Measurements from ENCODE around the gene NAA40.

The NAA40 gene

DNA sequence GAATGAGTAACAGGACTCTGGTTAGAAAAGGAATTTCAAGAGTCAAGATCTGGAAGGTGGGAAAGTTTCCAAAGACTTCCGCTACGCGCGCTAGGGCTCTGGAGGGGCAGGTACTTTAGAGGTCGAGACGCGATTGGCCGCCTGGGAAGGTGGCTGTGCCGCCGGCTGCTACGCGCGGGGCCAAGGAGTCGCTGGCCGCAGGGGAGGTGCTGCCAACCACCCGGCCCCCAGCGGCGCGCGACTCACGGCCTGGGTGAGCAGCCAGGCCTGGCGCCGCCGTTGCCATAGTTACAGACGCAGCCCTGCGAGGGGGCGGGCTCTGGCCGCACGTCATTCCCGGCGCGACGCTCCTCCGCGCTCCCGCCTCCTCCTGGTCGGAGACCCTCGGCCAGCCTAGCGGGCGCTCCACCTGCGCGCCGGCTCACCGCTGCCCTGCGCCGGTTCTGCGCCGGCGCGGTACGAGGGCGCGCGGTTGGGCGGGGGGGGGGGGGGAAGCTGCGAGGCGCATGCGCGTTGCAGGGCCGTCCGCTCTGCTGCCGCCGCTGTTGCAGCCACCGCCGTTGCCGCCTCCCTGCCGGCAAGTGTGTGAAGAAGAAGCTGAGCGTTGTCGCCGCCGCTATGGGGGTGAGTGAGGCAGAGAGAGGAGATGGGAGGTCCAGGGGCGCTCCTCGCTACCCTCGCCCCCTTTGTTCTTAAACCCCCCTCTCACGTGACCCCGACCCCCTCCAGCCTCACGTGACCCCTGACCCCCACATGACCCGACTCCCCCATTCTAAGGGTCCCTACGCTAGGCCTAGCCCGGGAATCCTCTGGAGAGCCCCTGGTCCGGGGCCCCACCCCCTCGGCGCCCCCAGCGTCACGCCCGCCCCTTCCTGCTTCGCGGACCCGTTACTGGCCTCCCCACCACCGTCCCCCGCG lies at the start of gene NAA40:
NAA40 (plus strand) TSS at position 524 of the 918 bp plus-strand sequence; CDS start at position 619, 95 bp downstream.
- peak; percentile 94 for DNase-seq (ENCODE audit: low spot score)

DNA sequence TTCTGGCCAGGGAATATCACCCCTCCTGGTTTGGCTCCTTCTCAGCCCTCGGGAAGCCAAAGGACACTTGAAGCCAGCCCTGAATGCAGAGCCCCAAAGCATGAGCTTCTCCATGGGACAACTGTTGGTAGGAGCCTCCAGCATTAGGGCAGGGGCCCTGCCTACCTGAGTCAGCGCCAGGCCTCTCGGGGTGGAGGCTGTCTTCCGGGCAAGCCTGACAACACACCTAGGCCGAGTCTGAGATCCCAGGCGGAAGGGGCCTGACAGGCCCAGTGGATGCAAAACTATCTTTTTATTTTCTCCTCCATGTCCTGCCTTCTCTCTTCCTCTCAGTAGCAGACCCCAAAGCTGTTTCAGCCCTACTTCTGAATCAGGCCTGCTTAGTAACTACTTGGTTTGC lies 49.5 kb upstream of the NAA40 start:
- DNase-seq (ENCODE audit: low spot score): no peak

DNA sequence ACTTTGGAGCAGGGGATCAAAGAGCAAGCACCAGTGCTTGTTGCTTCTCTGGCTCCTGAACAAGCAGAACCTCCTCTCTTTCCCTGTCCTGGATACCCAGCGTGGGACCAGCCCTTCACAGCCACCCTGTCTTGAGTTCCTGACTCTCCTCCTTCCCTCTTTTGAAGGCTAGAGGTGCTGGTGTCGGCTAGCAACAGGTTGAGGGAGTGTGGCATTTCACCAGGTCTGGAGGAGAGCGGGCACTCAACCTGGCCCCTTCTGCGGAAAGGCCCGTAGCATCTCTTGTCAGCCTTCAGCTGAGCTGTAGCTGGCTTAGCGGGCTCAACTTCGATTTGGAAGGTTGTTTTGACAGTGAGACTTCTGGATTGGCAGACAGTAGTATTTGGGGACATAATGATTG lies 48.4 kb upstream of the NAA40 start:
- DNase-seq (ENCODE audit: low spot score): no peak

DNA sequence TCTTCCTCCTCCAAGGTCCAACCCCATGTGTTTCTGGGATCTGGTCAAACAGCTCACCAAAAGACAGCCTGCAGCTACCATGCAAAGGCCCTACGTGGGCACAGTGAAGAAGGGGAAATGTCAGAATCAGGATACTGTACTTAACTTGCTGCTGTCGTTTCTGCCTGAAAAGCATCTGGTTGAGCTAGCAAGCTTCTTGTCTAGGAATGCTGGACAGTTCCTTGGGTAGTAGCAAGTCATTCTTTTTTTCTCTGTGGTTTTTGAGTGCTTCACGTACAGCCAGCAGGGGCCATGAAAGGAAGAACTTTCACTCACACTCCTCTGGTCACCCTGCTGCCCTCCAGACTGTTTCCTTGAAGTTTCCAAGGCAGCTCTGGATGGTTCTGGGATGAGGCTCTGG lies 46.6 kb upstream of the NAA40 start:
- DNase-seq (ENCODE audit: low spot score): no peak

DNA sequence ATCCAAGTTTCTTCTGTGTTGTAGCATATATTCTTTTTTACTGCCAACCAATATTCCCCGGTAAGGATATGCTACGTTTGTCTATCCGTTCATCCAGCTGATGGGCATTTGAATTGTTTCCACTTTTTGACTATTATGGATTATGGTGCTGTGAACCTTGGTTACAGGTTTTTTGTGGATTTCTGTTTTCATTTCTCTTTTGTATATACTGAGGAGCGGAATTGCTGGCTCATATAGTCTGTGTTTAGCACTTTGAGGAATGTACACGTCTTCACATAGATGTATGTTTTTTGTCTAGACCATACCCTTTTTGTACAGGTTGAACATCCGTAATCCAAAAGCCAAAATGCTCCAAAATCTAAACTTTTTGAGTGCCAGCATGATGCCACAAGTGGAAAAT lies 45.4 kb upstream of the NAA40 start:
- DNase-seq (ENCODE audit: low spot score): no peak

DNA sequence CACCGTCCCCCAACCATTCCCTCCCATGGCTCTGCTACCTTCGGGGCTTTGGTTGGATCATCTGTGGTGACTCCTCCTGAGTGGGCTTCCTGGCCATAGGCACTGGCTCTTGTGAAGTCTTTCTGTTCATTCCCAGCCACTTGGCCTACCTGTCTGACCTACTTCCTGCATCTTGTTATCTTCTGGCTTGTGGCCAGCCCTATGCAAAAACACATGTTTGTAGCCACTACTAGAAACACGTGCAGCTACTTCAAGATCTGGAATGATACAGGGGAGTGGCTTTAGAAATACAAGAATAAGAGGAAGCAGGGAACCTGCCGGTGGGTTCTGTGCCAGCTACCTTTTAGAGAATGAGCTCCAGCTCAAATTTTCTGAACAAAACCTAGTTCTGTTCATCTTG lies 42.7 kb upstream of the NAA40 start:
- no peak for DNase-seq (ENCODE audit: low spot score)

DNA sequence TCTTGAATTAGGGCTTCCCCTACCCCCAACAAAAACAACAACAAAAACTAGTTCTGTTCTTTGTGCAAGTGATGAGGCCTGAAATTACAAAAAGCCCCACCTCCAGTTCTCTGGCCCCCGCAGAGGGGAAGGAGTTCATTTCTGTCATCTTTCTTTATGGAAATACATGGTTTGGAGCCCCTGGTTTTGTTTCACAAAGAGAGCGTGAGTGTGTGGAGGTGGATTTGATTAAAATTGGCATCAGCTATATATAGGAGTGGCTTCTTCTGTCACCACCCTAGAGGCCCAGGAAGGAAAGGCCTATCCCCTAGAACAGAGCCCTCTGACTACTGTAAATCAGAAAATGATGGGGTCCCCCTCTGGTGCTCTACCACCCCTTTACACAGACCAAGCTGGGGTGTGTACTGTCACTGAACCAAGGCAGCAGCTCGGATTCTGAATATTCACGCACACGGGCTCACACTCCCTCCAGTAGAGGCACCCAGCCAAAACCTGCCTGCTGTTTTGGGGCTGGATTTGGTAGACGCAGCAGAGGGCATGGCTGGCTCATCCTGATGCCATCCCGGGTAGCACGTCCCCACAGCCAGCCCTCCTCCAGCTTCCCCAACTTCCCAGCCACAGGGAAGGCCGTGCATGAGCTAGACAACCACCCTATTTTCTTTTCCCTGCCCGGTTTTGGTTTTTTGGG lies 41.2 kb upstream of the NAA40 start:
- peak; percentile 49 for DNase-seq (ENCODE audit: low spot score)

DNA sequence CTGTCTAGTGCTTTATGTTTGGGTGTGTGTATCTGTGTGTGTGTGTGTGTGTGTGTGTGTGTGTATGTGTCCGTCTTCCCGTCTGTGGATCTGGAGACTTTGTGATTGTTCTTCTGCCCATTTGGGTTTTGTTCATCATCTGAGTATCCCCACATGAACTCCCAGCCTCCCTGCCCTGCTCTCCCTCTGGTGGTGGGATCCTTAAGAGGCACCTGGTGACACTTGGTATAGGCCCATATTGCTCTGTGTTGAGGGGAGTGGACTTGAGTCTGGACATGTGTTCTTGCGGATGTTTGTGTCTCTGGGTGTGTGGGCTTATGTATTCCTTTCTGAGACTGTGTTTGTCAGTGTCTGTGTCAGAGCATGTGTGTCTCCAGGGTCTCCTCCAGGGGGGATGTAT lies 37.1 kb upstream of the NAA40 start:
- DNase-seq (ENCODE audit: low spot score): no peak

DNA sequence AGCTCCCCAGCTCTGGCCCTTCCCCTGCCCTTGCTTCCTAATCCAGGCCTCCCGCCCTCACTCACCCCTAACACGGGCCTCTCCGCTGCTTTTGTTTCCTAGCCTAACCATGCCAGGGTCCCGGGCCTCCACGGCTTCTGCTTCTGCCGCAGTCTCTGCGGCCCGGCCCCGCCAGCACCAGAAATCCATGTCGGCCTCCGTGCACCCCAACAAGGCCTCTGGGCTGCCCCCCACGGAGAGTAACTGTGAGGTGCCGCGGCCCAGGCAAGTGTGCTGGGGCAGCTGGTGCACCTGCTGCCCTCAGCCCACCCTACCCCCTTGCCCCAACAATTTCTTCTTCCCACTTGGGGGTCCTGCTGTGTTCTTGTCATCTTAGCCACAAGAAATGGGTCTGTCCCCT lies 34.9 kb upstream of the NAA40 start:
- DNase-seq (ENCODE audit: low spot score): no peak

DNA sequence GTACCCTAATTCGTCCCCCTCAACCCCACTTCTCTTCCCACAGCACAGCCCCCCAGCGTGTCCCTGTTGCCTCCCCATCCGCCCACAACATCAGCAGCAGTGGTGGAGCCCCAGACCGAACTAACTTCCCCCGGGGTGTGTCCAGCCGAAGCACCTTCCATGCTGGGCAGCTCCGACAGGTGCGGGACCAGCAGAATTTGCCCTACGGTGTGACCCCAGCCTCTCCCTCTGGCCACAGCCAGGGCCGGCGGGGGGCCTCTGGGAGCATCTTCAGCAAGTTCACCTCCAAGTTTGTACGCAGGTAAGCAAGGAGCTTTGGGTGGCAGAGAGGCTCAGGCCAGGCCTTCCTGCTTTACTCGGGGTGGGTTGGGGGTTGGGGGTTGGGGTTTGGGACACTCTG lies 34.1 kb upstream of the NAA40 start:
- no peak for DNase-seq (ENCODE audit: low spot score)

DNA sequence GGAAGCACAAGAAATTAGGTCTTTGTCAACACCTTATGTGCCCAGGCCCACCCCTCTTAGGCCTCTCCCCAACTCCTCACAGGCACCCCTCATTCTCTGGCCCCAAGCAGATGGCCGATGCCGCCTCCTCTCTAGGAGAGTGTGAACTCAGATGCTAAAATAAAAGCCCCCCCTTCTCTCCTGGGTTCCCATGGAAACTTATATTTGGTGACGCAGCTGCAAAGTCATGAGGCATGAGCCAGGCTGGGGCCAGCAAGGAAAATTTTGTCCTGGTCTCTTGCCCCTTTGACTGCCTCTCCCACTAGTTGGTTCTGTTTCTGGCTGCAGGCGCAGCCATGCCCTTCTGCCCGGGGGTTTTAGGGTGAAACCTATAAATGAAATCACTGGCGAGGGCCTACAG lies 33.6 kb upstream of the NAA40 start:
- peak; percentile 67 for DNase-seq (ENCODE audit: low spot score)

DNA sequence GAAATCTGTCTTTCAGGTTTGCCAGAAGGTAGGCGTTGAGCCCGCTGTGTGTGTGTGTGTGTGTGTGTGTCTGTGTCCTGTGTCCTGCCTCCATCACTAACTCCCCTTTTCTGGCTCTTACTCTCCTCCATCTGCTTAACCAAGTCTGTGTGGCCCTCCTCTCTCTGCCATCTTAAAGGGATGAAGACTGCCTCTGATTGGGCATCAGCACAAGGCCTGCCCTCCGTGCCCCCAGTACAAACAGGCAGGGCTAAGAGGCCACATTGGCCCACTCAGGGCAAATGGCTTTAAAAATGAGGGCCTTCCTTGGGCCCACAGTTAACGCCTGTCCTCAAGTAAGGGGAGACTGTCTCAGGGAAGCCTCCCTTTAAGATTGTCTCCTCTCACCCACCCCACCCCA lies 32.7 kb upstream of the NAA40 start:
- no peak for DNase-seq (ENCODE audit: low spot score)

DNA sequence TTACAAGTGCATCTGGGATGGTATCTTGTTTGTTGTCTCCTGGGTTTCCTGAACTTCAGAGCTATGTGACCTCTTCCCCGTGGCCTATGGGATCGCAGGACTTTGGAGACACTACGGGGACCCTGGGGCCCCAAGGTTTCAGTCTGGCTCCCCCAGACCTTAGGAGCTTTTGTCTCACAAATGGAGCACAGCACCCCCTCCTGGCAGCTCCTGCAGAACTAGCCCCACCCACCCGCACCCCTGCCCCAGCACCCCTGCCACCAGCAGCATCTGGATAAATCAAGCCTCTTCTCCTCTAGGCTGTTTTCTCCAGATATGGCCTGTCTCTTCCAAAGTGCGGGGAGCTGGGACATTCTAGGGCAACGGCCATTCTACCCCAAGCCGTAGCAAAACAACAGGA lies 32.2 kb upstream of the NAA40 start:
- DNase-seq (ENCODE audit: low spot score): no peak

DNA sequence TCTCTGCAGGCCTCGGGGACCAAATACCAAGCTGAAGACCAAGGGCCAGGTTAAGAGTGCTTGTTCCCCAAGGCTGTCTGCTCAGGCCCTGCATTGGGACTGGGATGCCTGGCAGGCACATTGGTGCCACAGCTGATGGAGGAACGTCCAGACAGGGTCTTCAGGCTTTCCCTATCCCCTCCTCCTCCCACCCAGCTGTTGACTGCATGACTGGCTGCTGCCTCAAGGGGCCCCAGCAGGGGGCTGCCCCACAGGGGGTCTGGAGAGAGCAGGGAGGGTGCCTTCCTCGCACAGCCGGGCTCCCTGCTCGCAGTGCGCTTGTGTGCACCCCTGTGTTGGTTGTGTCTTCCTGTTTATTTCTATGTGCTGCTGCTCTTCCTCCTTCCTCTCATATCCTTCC lies 31.7 kb upstream of the NAA40 start:
- DNase-seq (ENCODE audit: low spot score): no peak

DNA sequence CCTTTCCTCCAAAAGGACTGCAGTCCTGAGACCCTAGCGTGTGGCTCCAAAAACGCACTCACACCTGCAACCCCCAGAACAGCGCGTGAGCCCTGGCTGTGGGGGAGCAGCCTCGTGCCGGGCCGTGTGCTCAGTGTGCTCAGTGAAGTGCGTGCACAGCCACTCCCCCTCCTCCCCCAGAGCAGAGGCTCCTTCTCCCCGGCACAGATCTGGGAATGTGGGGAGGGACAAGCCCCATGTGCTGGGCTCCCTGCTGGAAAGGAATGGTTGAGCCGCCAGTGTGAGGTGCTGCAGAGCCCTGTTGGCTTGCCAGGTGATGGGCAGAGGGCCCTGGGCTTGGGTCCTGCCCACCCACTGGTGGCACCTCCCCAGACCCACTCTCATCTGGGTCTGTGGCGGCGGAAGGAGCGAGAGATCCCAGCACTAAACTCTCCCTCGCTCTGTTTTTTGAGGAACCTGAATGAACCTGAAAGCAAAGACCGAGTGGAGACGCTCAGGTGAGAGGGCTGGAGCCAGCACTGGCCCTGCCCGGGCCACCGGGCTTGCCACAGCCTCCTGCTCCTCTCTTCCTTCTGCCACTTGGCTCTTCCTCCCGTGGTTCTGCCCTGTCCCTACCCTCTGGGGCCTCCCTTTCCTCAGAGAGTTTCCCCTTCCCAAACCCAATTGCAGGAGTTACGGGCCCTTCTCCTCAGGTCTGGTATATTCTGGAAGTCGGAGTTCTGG lies 30.8 kb upstream of the NAA40 start:
- peak; percentile 60 for DNase-seq (ENCODE audit: low spot score)

DNA sequence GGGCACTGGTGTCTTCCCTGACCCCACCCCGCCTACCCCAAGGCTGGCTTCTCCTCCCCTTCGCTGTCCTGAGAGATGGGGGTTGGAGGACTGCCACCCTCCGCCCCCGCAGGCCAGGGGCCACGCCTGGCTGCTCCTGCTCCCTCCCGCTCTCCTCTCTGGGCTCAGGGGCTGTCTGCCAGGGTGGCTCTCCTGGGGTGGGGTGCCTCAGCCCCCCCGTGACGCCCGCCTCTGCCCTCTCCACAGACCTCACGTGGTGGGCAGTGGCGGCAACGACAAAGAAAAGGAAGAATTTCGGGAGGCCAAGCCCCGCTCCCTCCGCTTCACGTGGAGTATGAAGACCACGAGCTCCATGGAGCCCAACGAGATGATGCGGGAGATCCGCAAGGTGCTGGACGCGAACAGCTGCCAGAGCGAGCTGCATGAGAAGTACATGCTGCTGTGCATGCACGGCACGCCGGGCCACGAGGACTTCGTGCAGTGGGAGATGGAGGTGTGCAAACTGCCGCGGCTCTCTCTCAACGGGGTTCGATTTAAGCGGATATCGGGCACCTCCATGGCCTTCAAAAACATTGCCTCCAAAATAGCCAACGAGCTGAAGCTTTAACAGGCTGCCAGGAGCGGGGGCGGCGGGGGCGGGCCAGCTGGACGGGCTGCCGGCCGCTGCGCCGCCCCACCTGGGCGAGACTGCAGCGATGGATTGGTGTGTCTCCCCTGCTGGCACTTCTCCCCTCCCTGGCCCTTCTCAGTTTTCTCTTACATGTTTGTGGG lies 30.0 kb upstream of the NAA40 start:
- no peak for DNase-seq (ENCODE audit: low spot score)

DNA sequence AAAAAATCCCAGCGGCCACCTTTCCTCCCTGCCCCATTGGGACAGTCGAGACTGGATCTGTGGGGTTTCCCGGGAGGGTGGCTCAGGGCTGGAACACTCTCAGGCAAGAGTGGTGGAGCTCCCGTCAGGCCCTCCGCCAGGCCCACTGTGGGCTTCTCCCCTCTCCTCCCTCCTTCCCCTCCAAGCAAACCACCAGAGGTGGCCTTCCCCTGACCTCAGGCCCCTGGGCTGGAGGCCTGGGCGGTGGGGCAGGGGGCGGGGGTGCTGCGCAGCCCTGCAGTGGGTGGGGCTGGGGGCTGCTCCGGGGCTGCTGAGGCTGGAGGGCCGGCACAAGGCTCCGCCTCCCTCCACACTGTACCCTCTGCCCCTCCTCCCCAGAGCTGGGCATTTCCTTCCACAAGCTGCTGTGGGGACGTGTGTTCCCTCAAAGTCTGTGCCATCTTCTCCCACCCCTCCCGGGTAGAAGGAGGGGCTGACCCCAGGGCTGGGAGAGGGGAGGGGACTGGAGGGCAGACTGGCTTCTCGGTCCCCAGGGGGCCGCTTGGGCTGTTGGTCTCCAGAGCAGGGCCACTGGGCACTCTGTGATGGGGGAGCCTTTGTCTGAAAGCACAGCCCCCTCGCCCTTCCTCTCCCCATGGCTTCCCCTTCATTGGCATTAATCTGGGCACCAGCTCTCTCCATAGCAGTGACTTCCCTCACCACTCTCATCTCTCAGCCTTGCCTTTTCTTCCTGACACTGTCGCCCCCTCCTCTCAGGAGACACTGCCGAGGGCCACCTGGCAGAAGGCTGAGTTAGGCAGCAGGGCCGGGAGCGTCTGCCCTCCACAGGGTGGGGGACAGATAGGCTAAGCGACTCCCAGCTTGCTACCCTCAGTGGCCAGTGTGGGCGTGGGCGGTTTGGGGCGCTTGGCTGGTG lies 29.0 kb upstream of the NAA40 start:
- no peak for DNase-seq (ENCODE audit: low spot score)

DNA sequence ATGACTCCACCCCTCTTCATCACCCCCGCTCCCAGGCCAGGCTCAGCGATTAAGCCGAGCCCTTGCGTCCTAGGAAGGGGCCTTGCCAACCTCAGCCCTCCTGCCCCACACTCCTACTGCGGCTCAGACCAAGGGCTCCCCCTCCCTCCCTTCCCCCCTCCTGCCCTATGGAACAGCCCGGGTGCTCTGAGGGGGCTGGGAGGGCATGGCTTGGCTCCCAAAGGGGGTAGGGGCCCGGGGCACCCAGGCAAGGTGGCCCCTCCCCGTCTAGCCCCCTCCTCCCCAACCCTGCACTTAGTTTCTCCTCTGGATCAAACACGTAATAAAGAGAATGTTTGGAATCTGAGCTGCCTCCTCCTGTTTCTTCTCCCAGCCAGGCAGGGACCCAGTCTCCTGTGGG lies 28.1 kb upstream of the NAA40 start:
- no peak for DNase-seq (ENCODE audit: low spot score)

DNA sequence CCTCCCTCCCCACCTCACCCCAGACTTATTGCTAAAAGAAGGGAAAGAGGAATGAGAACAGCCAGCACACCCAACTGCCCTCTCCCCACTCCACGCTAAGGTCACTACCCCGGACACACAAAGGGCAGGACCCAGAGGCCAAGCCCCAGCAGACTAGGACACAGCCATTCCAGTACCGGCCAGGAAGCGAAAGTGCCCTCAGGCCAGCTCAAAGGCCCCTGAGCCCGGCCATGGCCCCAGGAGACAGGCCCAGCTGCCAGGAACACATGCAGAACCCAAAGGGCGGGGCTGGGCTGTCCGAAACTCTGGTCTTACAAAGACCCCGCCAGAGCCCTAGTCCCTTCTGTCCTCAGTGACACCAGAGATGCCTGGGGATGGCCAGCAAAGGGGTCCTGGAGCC lies 27.4 kb upstream of the NAA40 start:
- DNase-seq (ENCODE audit: low spot score): no peak

DNA sequence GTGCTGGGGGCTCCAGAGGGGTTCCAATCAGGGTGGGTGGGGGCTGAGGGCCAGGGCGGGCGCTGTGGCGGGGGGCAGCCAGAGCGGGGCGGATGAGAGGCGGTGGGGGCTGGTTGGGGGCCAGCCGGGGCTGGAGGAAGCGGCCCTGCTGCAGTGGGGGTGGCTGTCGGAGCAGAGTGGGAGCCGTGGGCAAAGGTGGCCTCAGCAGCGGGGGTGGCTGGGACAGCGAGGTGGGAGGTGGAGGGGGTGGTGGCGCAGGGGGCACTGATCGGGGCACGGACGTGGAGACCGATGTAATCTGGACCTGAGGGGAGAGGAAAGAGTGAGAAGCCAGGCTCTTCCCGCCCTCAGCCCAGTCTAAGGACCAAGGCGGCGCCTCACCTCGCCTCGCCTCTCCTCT lies 26.9 kb upstream of the NAA40 start:
- DNase-seq (ENCODE audit: low spot score): no peak

DNA sequence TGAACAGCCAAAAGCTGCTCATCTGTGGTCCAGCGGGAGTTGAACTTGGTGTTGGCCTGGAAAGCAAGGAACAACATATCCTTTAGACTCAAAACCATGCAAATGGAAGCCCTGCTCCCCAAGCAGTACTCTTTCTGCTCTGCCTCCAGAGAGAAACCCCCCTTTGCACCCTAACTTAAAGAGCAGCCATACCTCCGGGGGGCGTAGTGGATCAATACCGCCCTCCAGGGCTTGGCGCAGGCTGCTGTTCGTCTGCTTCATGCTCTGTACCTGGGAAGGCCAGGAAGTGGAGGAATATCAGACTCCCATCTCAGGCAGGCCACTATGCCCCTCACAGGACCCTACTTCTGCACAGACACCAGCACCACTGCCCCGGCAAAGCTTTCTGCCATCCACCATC lies 26.1 kb upstream of the NAA40 start:
- DNase-seq (ENCODE audit: low spot score): no peak
